GM06990 (cell line): ENCODE data around the gene C9orf85.

Experiments
- DNase-seq: peaks from one replicate; pipeline ENCODE4 v3.0.0-alpha.2; 2011; ENCODE audit not compliant: insufficient read length; ENCODE audit errors: extremely low read depth
- H3K27me3 ChIP-seq: replicated peaks from 2 replicates; pipeline ENCODE4 v1.6.0; 2011; ENCODE audit warnings: low read length; ENCODE audit not compliant: control insufficient read depth, insufficient read depth
- H3K36me3 ChIP-seq: 2 replicates; pipeline ENCODE4 v1.5.1; 2011; ENCODE audit warnings: low read length; ENCODE audit not compliant: control insufficient read depth, insufficient read depth
- H3K4me3 ChIP-seq: replicated peaks from 2 replicates; pipeline ENCODE4 v1.5.1; 2011; ENCODE audit warnings: low read depth, mild to moderate bottlenecking, control low read depth, low read length
- TF ChIP-seq, protein P1 (sequence below): IDR thresholded peaks from 2 replicates; pipeline ENCODE4 v1.5.1; 2011; ENCODE audit warnings: low read length, control low read depth, mild to moderate bottlenecking, inconsistent platforms; ENCODE audit not compliant: insufficient read depth, poor library complexity, severe bottlenecking

The C9orf85 gene

DNA sequence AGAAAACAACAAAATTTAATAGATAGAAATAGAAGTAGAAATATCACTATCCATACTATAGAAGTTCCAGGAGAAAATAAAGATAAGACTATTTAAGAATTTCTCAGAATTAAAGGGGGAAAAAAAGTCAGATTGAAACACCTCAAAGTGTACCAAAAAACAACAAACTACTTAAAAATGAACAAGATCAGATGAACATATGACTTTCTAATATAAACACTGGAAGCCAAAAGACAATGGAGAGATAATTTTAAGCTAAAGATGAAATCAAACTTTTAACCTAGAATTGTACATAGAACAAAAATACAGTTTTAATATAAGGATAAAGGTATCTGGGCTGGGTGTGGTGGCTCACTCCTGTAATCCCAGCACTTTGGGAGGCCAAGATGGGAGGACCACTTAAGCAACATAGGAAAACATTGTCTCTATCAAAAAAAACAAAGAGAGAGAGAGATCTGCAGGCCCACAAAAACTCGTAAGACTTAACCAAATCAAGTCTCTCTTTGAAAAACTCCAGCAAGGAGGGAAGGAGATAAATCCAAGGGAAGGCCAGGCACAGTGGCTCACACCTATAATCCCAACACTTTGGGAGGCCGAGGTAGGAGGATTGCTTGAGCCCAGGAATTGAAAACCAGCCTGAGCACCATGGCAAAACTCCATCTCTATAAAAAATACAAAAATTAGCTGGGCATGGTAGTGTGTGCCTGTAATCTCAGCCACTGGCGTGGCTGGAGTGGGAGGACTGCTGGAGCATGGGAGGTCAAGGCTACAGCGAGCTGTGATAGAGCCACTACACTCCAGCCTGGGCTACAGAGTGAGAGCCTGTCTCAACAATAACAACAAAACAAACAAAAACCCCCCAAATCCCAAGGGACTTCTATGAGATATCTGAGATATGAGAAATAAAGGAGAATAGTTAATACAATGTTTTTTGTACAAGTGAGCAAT lies 32.8 kb upstream of the C9orf85 start:
- TF ChIP-seq, protein P1, sequence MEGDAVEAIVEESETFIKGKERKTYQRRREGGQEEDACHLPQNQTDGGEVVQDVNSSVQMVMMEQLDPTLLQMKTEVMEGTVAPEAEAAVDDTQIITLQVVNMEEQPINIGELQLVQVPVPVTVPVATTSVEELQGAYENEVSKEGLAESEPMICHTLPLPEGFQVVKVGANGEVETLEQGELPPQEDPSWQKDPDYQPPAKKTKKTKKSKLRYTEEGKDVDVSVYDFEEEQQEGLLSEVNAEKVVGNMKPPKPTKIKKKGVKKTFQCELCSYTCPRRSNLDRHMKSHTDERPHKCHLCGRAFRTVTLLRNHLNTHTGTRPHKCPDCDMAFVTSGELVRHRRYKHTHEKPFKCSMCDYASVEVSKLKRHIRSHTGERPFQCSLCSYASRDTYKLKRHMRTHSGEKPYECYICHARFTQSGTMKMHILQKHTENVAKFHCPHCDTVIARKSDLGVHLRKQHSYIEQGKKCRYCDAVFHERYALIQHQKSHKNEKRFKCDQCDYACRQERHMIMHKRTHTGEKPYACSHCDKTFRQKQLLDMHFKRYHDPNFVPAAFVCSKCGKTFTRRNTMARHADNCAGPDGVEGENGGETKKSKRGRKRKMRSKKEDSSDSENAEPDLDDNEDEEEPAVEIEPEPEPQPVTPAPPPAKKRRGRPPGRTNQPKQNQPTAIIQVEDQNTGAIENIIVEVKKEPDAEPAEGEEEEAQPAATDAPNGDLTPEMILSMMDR: no peak
- no peak for DNase-seq
- Histone ChIP-seq H3K27me3 (no peaks in the 10 kb centered on the region), H3K36me3 (no peaks in the 10 kb centered on the region), H3K4me3 (no peak overlapping the region)

DNA sequence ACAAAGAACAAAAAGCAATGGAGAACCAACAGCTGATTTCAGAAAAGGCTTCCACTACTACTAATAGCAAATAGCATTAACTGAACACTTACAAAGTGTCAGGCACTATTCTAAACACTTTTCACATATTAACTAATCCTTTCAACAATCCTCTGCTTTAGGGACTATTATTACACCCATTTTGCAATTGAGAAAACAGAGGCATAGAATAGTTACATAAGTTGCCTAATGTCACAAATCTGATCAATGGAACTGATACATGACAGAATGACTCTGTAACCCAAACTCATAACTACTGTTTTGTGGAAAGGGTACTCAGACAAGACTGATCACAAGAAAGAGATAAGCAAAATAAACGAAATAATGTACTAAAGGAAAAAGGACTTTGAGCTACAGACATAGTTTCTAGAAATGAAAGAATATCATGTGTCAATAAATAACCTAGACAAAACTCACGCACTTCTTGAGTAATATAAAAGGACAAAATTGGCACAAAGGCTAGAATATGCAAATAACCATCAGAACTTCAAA lies 31.7 kb upstream of the C9orf85 start:
- no peaks in the 10 kb centered on the region for H3K27me3 ChIP-seq
- no peaks in the 10 kb centered on the region for H3K36me3 ChIP-seq
- H3K4me3 ChIP-seq: no peak overlapping the region
- no peak for DNase-seq
- TF ChIP-seq, protein P1: no peak

DNA sequence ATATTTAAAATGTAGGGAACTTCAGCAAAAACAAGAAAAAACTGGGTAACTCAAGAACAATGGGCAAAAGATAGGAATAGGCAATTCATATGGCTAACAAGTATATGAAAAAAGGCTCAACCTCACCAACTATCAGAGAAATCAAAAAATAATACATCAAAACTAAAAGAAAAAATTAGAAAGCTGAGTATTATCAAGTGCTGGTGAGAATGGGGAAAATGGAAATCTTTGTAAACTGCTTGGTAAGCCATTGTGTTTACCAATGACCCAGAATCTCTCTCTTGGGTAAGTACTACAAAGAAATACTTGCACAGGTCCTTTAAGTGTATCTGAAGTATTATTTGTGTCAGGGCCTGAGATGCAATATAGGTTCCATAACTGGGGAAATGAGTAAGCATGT lies 27.4 kb upstream of the C9orf85 start:
- Histone ChIP-seq H3K4me3 (no peak overlapping the region), H3K36me3 (no peaks in the 10 kb centered on the region; the same call in 1 of the 2 replicates), H3K27me3 (no peaks in the 10 kb centered on the region)
- TF ChIP-seq, protein P1: no peak
- DNase-seq: no peak

DNA sequence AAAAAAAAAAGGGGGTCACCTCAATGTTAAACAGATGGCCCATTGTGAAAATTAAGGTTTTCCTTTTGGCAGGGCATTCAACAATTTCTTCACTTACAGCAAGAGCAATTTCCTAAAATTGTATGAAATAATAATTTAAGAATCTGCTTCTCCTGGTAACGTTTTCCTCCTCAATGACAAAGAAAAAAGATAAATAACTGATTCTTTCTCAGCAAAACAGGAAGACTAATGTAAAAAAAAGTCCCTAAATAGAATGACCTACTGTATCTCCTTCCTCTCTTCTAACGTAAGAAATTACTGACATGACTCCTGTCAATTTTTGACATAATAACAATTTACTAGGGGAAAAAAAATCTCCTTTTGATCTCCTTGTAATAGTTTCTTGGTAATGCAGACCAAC lies 26.0 kb upstream of the C9orf85 start:
- DNase-seq: no peak
- TF ChIP-seq, protein P1: no peak
- Histone ChIP-seq H3K36me3 (no peaks in the 10 kb centered on the region; the same call in 1 of the 2 replicates), H3K27me3 (no peaks in the 10 kb centered on the region), H3K4me3 (no peak overlapping the region)

DNA sequence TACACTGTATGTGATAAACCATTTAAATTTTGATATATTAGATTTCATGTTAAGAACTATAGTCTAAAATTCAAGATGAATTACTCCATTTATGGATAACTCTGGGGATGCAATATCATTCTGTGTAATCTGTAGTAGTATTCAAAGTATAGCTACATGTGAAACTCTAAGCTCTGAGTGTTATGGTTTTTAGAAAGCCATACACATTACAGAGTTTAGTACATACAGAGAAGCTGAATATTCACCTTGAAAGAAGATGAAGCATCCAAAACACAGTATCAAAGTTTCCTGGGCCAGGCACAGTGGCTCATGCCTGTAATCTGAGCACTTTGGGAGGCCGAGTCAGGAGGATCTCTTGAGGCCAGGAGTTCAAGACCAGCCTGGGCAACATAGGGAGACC lies 25.4 kb upstream of the C9orf85 start:
- Histone ChIP-seq H3K27me3 (no peaks in the 10 kb centered on the region), H3K36me3 (no peaks in the 10 kb centered on the region; the same call in 1 of the 2 replicates), H3K4me3 (no peak overlapping the region)
- TF ChIP-seq, protein P1: no peak
- DNase-seq: no peak
